A673 (cell line): ENCODE data around the gene ZNF33A. TPM values are rescaled to one million over a fixed set of nuclear protein-coding genes. Genes with fewer than 3 reads are reported as not detected.

ENCODE experiments used
- BruUV-seq: library from RNA; stranded (reverse); fragments of 400-500 nt; replicated peaks from 2 replicates; lab custom pipeline; 2021; lab: Mats Ljungman, UMichigan
- CTCF ChIA-PET: fragments of 300-600 bp; sonication (Branson Sonifier 250); formaldehyde crosslinking; loops from one replicate; lab custom pipeline; 2022; ENCODE audit warnings: antibody characterized with exemption; lab: Charles Lee
- POLR2A ChIA-PET: fragments of 300-600 bp; sonication (Branson Sonifier 250); formaldehyde crosslinking; loops from one replicate; lab custom pipeline; 2022; ENCODE audit warnings: antibody characterized with exemption; ENCODE audit not compliant: low non-redundant PET; lab: Charles Lee
- DNase-seq: peaks from one replicate; pipeline ENCODE4 v3.0.0-alpha.2; 2015; ENCODE audit warnings: low spot score
- H3K27ac ChIP-seq: fragments of 200-600 bp; sonication (generic); 2 replicates; pipeline ENCODE4 v1.5.1; 2016; ENCODE audit warnings: mixed run types, low read depth, mild to moderate bottlenecking, mixed read lengths, antibody characterized with exemption, low read length; ENCODE audit not compliant: poor library complexity, severe bottlenecking
- H3K27me3 ChIP-seq: fragments of 200-600 bp; sonication (generic); replicated peaks from 2 replicates; pipeline ENCODE4 v1.6.1; 2017; ENCODE audit warnings: mixed run types, low read depth, mild to moderate bottlenecking, mixed read lengths, antibody characterized with exemption, low read length; ENCODE audit not compliant: insufficient read depth, poor library complexity
- H3K36me3 ChIP-seq: fragments of 200-600 bp; sonication (generic); 2 replicates; pipeline ENCODE4 v1.6.1; 2016; ENCODE audit warnings: mixed run types, mild to moderate bottlenecking, mixed read lengths, antibody characterized with exemption, low read length; ENCODE audit not compliant: insufficient read depth, poor library complexity, severe bottlenecking
- H3K4me1 ChIP-seq: fragments of 200-600 bp; sonication (generic); 2 replicates; pipeline ENCODE4 v1.6.1; 2017; ENCODE audit warnings: mixed run types, mild to moderate bottlenecking, mixed read lengths, antibody characterized with exemption, low read length; ENCODE audit not compliant: insufficient read depth, poor library complexity, severe bottlenecking
- H3K4me3 ChIP-seq: fragments of 200-600 bp; sonication (generic); 2 replicates; pipeline ENCODE4 v1.5.1; 2016; ENCODE audit warnings: low read depth, mixed run types, mild to moderate bottlenecking, mixed read lengths, low read length; ENCODE audit not compliant: poor library complexity, severe bottlenecking
- H3K9me3 ChIP-seq: fragments of 200-600 bp; sonication (generic); 2 replicates; pipeline ENCODE4 v1.6.1; 2016; ENCODE audit warnings: mixed run types, low read depth, mild to moderate bottlenecking, mixed read lengths, antibody characterized with exemption, low read length; ENCODE audit not compliant: poor library complexity, severe bottlenecking
- EZH2 ChIP-seq: fragments of 200-600 bp; sonication (generic); IDR thresholded peaks from 2 replicates; pipeline ENCODE4 v1.6.1; 2017; ENCODE audit warnings: borderline replicate concordance, low read depth, mild to moderate bottlenecking, mixed read lengths, antibody characterized with exemption, low read length; ENCODE audit not compliant: poor library complexity, severe bottlenecking
- intact Hi-C: fragments of 100-400 bp; cut with micrococcal nuclease; formaldehyde crosslinking; loops from one replicate; pipeline ENCODE4 v1.10.0; 2022; ENCODE audit not compliant: unreplicated experiment
- total RNA-seq: library from RNA; stranded (reverse); gene quantifications from 2 replicates; pipeline ENCODE4 v1.2.3, GENCODE V29; 2021
- TF ChIP-seq, protein P1 (sequence below): fragments of 300-800, 200-600 bp; sonication (generic); conservative IDR thresholded peaks from 2 replicates; pipeline ENCODE4 v1.5.1; 2017; ENCODE audit warnings: low read depth, mild to moderate bottlenecking, antibody characterized with exemption, low read length, moderate library complexity, mixed read lengths

Gene ZNF33A
- total RNA-seq, 1 experiment from 2014 or later = 21.9 TPM

DNA sequence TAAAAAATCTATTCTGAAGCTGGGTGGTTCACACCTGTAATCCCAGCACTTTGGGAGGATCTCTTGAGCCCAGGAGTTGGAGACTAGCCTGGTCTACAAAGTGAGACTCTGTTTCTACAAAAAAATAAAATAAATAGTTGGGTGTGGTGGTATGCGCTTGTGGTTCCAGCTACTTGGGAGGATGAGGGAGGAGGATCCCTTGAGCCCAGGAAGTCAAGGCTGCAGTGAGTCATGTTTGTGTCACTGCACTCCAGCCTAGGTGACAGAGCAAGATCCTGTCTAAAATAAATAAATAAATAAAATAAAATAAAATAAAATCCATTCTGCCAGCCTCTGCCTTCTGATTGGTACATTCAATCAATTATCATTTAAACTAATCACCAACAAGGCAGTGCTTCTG, 17.5 kb downstream of the ZNF33A start:
- peaks cover 21% of the 10 kb centered on the region for H3K36me3 ChIP-seq
- H3K4me3 ChIP-seq = no peak overlapping the region
- DNase-seq = no peak
- H3K27me3 ChIP-seq = no peaks in the 10 kb centered on the region
- no TSS peak for BruUV-seq
- ChIA-PET POLR2A (no interaction called here), CTCF (no interaction called here)
- no peaks in the 10 kb centered on the region for H3K9me3 ChIP-seq
- H3K4me1 ChIP-seq = no peaks in the 10 kb centered on the region
- intact Hi-C loops = no loop called here
- H3K27ac ChIP-seq = no peak overlapping the region
- TF ChIP-seq, protein P1, sequence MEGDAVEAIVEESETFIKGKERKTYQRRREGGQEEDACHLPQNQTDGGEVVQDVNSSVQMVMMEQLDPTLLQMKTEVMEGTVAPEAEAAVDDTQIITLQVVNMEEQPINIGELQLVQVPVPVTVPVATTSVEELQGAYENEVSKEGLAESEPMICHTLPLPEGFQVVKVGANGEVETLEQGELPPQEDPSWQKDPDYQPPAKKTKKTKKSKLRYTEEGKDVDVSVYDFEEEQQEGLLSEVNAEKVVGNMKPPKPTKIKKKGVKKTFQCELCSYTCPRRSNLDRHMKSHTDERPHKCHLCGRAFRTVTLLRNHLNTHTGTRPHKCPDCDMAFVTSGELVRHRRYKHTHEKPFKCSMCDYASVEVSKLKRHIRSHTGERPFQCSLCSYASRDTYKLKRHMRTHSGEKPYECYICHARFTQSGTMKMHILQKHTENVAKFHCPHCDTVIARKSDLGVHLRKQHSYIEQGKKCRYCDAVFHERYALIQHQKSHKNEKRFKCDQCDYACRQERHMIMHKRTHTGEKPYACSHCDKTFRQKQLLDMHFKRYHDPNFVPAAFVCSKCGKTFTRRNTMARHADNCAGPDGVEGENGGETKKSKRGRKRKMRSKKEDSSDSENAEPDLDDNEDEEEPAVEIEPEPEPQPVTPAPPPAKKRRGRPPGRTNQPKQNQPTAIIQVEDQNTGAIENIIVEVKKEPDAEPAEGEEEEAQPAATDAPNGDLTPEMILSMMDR = no peak
- no peak for TF ChIP-seq EZH2

DNA sequence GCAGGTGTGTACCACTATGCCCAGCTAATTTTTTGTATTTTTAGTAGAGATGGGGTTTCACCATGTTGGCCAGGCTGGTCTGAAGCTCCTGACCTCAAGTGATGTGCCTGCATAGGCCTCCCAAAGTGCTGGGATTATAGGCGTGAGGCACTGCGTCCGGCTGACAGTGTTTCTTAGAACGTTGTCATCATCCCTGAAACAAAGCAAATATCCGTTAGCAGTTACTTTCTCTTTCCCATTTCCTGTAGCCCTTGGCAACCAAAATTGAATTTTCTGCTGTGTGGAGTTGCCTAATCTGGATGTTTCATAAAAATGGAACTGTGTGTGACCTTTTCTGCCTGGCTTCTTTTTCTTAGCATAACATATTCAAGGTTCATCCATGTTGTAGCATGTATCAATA, 22.4 kb downstream of the ZNF33A start:
- intact Hi-C loops = loop anchor here (10.0 kb wide), 1 partner anchor 78 kb away; no protein-coding TSS in a partner anchor
- no peak for TF ChIP-seq EZH2
- TF ChIP-seq, protein P1 = no peak
- no peak for DNase-seq
- BruUV-seq = no TSS peak
- ChIA-PET CTCF (no interaction called here), POLR2A (no interaction called here)
- Histone ChIP-seq H3K27me3 (no peaks in the 10 kb centered on the region), H3K36me3 (peaks cover 10% of the 10 kb centered on the region), H3K27ac (no peak overlapping the region), H3K9me3 (no peaks in the 10 kb centered on the region), H3K4me1 (no peaks in the 10 kb centered on the region), H3K4me3 (no peak overlapping the region)

DNA sequence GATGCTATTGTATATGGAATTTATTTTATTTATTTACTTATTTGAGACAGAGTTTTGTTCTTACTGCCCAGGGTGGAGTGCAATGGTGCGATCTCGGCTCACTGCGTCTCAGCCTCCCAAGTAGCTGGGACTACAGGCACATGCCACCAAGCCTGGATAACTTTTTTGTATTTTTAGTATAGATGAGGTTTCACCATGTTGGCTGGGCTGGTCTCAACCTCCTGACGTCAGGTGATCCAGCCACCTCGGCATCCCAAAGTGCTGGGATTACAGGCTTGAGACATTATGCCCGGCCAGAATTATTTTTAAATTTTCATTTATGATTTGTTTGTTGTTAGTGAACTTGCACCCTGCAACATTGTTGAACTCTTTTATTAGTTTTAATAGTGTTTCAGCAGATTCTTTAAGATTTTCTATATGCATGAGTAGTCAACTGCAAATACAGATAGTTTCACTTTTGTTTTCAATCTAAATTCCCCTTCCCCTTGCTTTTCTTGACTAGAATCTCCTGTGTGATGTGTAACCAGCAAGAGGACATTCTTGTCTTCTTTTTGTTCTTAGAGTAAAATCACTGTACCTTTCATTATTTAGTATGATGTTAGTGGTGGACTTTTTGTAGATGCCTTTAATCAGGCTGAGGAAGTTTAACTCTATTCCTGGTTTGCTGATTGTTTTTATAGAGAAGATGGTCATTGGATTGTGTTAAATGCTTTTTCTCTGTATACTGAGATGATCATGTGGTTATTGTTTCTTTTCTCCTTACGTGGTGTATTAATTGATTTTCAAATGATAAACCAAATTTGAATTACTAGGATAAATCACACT, 27.8 kb downstream of the ZNF33A start:
- Histone ChIP-seq H3K36me3 (peaks cover 3% of the 10 kb centered on the region), H3K27ac (no peak overlapping the region), H3K4me3 (no peak overlapping the region), H3K4me1 (no peaks in the 10 kb centered on the region), H3K9me3 (no peaks in the 10 kb centered on the region), H3K27me3 (no peaks in the 10 kb centered on the region)
- no TSS peak for BruUV-seq
- intact Hi-C loops = loop anchor here (10.0 kb wide), 1 partner anchor 84 kb away; no protein-coding TSS in a partner anchor
- POLR2A ChIA-PET = no interaction called here
- CTCF ChIA-PET = no interaction called here
- TF ChIP-seq, protein P1 = no peak
- no peak for TF ChIP-seq EZH2
- no peak for DNase-seq
